ENCODE results near the gene SLFN12L.
"Not testable (repeated sequence)": the region's sequence is repeated elsewhere in the genome, so short reads cannot be mapped to it uniquely, and the experiment has no call there.

Gene SLFN12L

GRCh38 chr17:35542990-35543389 lies 5.5 kb upstream of the SLFN12L start:
- DNase-seq (ENCODE audit: low read depth), result no peak

DNA sequence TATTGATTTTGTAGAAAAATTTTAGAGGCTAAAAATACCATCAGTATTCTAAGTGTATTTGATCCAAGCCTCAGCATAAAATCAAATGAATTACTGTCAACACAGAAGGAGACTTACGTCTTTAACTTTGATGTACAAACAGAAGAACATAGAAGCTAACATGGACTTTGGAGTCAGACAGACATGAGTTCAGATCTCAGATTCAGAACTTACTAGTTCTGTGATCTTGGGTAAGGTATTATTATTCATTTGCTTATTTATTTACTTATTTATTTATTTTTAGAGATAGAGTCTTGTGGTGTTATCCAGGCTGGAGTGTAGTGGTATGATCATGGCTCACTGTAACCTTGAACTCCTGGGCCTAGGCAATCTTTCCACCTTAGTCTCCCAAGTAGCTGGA lies 4.0 kb upstream of the SLFN12L start:
- DNase-seq (ENCODE audit: low read depth), result no peak

- DNase-seq (ENCODE audit: low read depth), result no peak
Observed at GRCh38 chr17:35540589-35541404, 3.3 kb upstream of the SLFN12L start.

DNA sequence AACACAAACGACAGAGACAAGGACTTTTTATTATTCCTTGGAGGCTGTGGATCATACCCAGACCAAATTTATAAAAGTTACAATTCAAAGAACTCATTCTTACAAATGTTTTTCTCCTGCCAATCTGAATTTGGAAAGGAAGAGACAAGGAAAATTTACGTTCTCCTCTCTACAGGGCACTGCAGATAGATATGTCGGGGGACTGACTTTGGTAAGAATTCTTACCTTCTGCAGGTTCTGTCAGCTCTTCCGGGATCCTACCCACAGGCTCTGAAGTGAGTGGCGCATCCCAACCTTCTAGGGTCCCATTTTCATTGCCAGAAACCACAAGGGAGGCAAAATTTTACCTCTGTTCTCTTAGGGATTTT lies 2.2 kb upstream of the SLFN12L start:
- DNase-seq (ENCODE audit: low read depth), result no peak

DNA sequence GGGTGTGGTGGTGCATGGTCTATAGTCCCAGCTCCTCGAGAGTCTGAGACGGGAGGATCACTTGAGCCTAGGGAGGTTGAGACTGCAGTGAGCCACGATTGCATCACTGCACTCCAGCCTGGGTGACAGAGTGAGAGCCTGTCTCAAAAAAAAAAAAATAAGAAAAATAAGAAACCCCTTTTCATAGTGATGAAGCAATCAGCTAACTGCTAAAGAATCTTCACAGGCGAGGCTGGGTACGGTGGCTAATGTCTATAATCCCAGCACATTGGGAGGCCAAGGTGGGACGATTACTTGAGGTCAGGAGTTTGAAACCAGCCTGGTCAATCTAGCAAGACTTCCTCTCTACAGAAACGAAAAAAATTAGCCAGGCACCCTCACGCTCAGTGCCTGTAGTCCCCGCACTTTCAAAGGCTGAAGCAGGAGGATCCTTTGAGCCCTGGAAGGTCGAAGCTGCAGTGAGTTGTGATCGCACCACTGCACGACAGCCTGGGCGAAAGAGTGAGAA lies 760 bp downstream of the SLFN12L start:
- no peak for DNase-seq (ENCODE audit: low read depth)

DNA sequence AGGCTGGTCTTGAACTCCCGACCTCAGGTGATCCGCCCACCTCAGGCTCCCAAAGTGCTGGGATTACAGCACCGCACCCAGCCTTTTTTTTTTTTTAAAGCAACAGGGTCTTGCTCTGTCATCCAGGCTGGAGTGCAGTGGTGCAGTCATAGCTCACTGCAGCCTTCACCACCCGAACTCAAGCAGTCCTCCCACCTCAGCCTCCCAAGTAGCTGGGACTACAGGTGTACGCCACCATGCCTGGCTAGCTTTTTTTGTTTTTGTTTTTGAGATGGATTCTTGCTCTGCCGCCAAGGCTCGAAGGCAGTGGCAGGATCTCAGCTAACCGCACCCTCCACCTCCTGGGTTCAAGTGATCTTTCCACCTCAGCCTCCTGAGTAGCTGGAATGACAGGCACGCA lies 2.1 kb downstream of the SLFN12L start:
- not testable (repeated sequence) for DNase-seq (ENCODE audit: low read depth)

DNA sequence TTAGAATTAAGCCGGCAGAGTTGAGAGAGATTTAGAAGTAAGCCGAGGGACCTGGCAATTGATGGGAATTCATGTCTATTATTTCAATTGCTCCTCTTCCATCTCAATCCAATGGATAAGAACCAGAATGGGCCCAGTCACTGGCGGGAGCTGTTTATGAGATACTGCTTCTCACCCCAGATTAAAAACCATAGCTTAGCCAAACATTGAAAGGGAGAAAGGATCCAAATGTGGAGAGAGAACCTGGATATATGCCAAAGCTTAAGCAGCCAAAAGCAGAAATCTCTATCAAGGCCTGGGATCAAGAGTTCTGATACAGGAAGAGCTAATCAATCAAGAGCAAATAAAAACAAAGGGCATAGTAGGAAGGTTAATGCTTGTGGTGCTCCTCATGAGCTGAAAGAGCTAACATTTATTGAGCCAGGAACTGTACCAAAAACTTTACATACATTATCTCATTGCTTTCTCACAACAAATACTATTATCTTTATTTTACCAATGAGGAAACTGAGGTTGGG lies 2.8 kb downstream of the SLFN12L start:
- DNase-seq (ENCODE audit: low read depth), result no peak

DNA sequence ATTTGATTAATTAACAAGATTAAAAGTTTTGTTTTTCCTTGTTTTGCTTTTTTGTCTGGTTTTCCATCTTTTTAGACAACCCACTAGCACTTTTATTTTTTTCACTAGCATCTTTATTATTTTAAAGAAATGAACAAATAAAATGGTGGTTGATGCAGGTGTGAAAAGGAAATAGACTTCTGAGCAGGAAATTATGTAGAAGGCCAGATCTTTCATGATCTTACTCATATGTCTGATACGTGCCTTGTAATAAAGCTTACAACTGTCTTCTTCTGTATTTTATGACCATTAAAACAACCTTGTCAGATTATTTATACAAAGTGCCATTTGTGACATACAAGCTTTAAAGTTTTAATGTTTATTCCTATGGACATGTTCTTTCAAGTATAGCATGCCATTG lies 6.3 kb downstream of the SLFN12L start:
- DNase-seq (ENCODE audit: low read depth), result no peak

- no peak for DNase-seq (ENCODE audit: low read depth)
Observed at GRCh38 chr17:35529866-35530265, 7.6 kb downstream of the SLFN12L start.

GRCh38 chr17:35529326-35529725 lies 8.2 kb downstream of the SLFN12L start:
- not testable (repeated sequence) for DNase-seq (ENCODE audit: low read depth)

- DNase-seq (ENCODE audit: low read depth), result no peak
Observed at GRCh38 chr17:35523296-35523695, 14.2 kb downstream of the SLFN12L start.

GRCh38 chr17:35521654-35522256 lies 15.7 kb downstream of the SLFN12L start:
- not testable (repeated sequence) for DNase-seq (ENCODE audit: low read depth)

- no peak for DNase-seq (ENCODE audit: low read depth)
Observed at GRCh38 chr17:35521150-35521549, 16.3 kb downstream of the SLFN12L start.

GRCh38 chr17:35519906-35520442 lies 17.5 kb downstream of the SLFN12L start:
- DNase-seq (ENCODE audit: low read depth), result no peak

DNA sequence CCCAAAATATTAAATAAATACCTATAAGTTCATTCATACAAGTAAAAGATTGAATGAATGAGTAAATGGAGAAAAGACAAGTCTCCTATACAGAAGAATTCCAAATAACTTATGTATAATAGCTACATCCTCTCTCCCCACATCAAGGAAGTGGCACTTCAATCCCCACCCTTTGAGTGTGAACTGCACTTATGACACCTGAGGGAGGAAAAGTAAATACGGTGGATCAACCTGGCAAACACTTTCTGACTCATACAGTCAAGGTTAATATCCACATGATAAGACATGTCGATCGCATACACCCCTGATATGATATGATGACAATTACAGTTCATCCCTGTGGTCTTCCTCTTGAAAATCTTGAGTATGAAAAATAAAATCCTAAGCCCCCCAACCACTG lies 18.0 kb downstream of the SLFN12L start:
- no peak for DNase-seq (ENCODE audit: low read depth)

DNA sequence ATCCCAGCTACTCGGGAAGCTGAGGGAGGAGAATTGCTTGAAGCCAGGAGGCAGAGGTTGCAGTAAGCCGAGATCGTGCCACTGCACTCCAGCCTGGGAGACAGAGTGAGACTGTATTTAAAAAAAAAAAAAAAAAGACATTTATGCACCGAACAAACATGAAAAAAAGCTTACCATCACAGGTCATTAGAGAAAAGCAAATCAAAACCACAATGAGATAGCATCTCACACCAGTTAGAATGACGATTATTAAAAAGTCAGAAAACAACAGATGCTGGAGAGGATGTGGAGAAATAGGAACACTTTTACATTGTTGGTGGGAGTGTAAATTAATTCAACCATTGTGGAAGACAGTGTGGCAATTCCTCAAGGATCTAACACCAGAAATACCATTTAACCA lies 19.0 kb downstream of the SLFN12L start:
- not testable (repeated sequence) for DNase-seq (ENCODE audit: low read depth)

- DNase-seq (ENCODE audit: low read depth), result no peak
Observed at GRCh38 chr17:35515027-35515426, 22.5 kb downstream of the SLFN12L start.

- DNase-seq (ENCODE audit: low read depth), result no peak
Observed at GRCh38 chr17:35514564-35514963, 22.9 kb downstream of the SLFN12L start.

GRCh38 chr17:35510052-35510451 lies 27.4 kb downstream of the SLFN12L start:
- DNase-seq (ENCODE audit: low read depth), result no peak

- not testable (repeated sequence) for DNase-seq (ENCODE audit: low read depth)
Observed at GRCh38 chr17:35507714-35508113, 29.8 kb downstream of the SLFN12L start.

DNA sequence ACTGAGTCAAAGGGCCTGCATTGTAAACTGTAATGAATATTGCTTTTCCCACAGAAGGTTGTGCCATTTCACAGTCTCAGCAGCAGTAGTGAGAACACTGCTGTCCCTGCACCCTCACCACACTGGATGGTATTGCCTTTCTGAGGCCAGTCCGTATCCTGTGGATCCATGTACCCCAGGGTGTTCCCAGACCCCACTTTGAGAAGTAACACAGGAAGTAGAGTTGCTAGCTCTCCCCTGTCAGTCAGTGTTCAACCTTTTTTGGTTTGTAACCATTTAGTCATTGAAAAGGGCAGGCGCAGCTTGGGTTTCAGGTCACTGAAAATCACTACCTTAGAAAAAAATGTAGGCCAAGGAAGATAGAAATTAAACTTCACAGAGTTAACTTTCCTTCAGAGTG lies 37.9 kb downstream of the SLFN12L start:
- DNase-seq (ENCODE audit: low read depth), result no peak

DNA sequence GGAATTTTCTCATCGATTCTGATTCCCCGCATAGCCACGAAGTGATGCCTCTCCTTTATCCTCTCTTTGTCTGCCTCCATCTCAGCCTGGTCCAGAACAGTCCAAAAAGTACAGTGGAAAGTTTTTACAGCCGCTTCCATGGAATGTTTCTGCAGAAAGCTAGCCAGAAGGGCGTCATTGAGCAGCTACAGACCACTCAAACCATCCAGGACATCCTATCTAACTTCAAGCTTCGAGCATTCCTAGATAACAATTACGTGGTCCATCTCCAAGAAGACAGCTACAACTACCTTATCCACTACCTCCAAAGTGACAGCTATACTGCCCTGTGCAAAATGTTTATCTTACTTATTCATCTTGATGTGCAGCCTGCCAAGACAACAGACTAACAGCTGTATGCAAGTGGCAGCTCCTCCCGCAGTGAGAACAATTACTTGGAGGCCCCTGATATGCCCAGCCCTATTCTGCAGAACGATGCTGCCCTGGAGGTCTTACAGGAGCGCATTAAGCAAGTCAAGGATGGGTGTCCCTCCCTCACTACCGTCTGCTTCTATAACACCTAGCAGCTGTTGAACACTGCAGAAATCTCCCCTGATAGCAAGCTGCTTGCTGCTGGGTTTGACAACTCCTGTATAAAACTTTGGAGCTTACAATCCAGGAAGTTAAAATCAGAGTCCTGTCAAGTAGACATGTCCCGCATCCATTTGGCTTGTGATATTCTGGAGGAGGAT lies 38.9 kb downstream of the SLFN12L start:
- no peak for DNase-seq (ENCODE audit: low read depth)
